ENCODE measurements around the gene WDR76.
"Not testable (repeated sequence)": the region's sequence is repeated elsewhere in the genome, so short reads cannot be mapped to it uniquely, and the experiment has no call there.

WDR76 gene

DNA sequence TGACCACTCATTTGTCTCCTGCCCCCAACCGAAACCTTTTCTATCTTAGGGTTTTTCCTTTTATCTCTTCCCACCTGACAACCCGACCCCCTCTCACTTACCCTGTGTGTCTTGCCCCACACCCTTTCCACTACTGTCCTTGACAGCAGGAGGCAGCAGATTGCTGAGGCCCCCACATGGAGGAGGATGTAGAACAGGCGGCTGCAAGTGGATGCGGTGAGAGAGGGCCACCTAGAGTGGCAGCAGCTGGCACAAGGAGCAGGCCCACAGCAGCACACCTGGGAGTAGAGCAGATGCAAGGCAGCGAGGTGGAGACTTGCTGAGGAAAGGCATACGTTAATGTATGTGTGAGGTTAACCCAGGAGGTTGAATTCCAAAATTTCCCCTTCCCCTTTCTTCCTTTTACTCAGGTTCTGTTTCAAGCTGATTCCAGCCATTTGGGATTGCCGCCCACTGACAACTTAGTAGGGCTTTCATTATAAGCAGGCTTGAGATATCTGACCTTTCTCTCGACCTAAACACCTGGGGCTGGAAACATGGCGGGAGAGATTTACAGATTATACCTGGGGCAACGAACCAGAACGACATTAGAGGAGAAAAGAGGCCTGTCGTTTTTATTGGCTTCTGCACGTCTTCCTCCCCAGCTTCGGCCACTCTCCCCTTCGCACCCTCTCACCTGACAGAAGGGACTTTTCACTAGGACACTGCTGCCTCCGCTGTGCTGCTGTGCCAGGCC is 27.4 kb upstream of the WDR76 start:
- Histone ChIP-seq H3K27me3 (replicated peaks in 2 of 5; ENCODE audit: control insufficient read depth in 4 of 5, insufficient read depth in 5 of 5, low read length in 4 of 5) (no peaks in the 10 kb centered on the region), H3K4me3 (ENCODE audit: control insufficient read depth in 1 of 7, extremely low read depth in 1 of 7, insufficient read depth in 4 of 7, low read depth in 2 of 7, low read length in 6 of 7) (no peak overlapping the region), H3K36me3 (ENCODE audit: control insufficient read depth in 4 of 4, insufficient read depth in 4 of 4, low read length in 3 of 4) (peaks cover 19 to 68% (median 52%) of the 10 kb centered on the region in 4 experiments), H3K4me1 (ENCODE audit: control extremely low read depth in 1 of 4, control insufficient read depth in 4 of 4, insufficient read depth in 4 of 4, low read length in 3 of 4) (peaks cover 8 to 19% (median 14%) of the 10 kb centered on the region in 4 experiments), H3K27ac (ENCODE audit: insufficient read depth in 1 of 2, low read depth in 1 of 2, low read length in 2 of 2, poor library complexity in 1 of 2, severe bottlenecking in 2 of 2) (peak overlapping the region in 1 of 2 experiments; percentile 89), H3K9me3 (ENCODE audit: control extremely low read depth in 1 of 5, control insufficient read depth in 4 of 5, insufficient read depth in 2 of 5, low read depth in 1 of 5, low read length in 4 of 5) (no peaks in the 10 kb centered on the region)
- 99% methylated on average over 13 of the region's 16 CpGs for WGBS (ENCODE audit: insufficient coverage)
- ChIA-PET CTCF (interaction anchor here (1.6 kb wide), 1 partner anchor 22 kb away, joined by 6 read pairs; the partner anchor contains the start of gene ELL3), POLR2A (no interaction called here)
- peak in 1 of 3 donors; percentile 47 for DNase-seq

DNA sequence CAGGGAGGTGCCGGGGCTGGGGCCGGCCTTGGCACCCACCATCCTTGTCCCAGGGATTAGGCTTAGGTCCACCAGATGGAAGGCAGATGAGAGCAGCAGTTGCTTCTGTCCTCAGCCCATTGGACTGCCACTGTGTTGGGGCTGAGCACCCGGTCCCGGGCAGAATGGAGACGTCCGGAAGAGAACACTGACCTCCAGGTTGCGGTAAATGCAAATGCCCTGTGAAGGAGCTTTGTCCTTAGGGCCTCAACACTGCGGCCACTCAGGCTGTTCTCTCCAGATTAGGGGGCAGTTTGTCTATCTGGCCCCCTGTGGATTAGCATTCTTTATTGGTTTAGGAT is 26.9 kb upstream of the WDR76 start, which contains the start of gene SERINC4:
Gene SERINC4, minus strand, starts transcription at position 276 of the 341 bp plus-strand sequence. Its CDS starts 234 bp downstream, at position 42.
- no peaks in the 10 kb centered on the region for H3K27me3 ChIP-seq (replicated peaks in 2 of 5; ENCODE audit: control insufficient read depth in 4 of 5, insufficient read depth in 5 of 5, low read length in 4 of 5)
- H3K4me3 ChIP-seq (ENCODE audit: control insufficient read depth in 1 of 7, extremely low read depth in 1 of 7, insufficient read depth in 4 of 7, low read depth in 2 of 7, low read length in 6 of 7), result peak within 1 kb of the TSS; percentile 80 to 100 (median 98)
- peaks cover 8 to 17% (median 14%) of the 10 kb centered on the region in 4 experiments for H3K4me1 ChIP-seq (ENCODE audit: control extremely low read depth in 1 of 4, control insufficient read depth in 4 of 4, insufficient read depth in 4 of 4, low read length in 3 of 4)
- H3K9me3 ChIP-seq (ENCODE audit: control extremely low read depth in 1 of 5, control insufficient read depth in 4 of 5, insufficient read depth in 2 of 5, low read depth in 1 of 5, low read length in 4 of 5), result no peaks in the 10 kb centered on the region
- no peak for DNase-seq
- CTCF ChIA-PET, result interaction anchor here (1.6 kb wide), 1 partner anchor 23 kb away, joined by 6 read pairs; the partner anchor contains the start of gene ELL3
- H3K27ac ChIP-seq (ENCODE audit: insufficient read depth in 1 of 2, low read depth in 1 of 2, low read length in 2 of 2, poor library complexity in 1 of 2, severe bottlenecking in 2 of 2), result peak within 1 kb of the TSS; percentile 74 to 89
- peaks cover 20 to 68% (median 51%) of the 10 kb centered on the region in 4 experiments for H3K36me3 ChIP-seq (ENCODE audit: control insufficient read depth in 4 of 4, insufficient read depth in 4 of 4, low read length in 3 of 4)
- POLR2A ChIA-PET, result interaction anchor here (0.5 to 1.0 kb wide), 3 partner anchors 10 to 393 kb away, joined by 4 to 6 read pairs (median 6); partner anchors contain the start of gene MFAP1
- WGBS (ENCODE audit: insufficient coverage), result 97% methylated on average over 8 of the region's 8 CpGs

DNA sequence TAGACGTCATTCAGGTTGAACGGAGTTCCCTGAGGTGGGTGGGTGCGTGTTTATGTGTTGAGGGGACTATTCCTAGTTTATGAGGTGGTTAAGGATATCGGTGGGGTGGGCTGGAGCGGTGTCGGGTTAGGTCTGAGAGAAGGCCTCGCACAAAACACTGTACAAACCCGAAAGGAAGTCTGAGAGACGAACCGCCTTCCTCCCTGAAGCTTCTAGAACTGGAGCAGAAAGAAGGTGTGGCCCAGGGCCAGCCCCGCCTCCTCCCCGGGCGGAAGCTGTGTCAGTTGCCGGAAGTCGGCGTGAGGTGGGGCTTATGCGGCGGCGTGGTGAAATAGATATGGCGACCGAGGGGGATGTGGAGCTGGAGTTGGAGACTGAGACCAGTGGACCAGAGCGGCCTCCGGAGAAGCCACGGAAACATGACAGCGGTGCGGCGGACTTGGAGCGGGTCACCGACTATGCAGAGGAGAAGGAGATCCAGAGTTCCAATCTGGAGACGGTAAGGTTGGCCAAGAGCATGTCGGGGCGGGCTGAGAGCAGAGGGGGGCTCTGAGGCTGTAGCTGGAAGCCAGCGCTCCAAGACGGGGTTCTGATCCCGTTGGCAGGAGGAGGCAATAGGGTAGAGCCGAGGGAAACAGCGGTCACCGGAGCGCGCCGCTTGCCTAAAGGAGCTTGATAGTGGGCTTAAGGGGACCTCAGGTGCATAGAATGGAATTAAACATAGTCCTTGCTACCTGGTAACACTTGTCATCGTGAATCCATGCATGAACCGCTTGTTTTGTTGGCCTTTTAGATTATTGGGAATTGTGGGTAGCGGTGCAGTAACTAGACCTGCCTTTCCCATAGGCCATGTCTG is 26.3 kb upstream of the WDR76 start, which contains the start of gene HYPK:
Gene HYPK, plus strand, starts transcription at position 314 of the 856 bp plus-strand sequence. Its CDS starts 24 bp downstream, at position 338.
- Histone ChIP-seq H3K27ac (ENCODE audit: insufficient read depth in 1 of 2, low read depth in 1 of 2, low read length in 2 of 2, poor library complexity in 1 of 2, severe bottlenecking in 2 of 2) (peak within 1 kb of the TSS; percentile 74 to 89), H3K27me3 (replicated peaks in 2 of 5; ENCODE audit: control insufficient read depth in 4 of 5, insufficient read depth in 5 of 5, low read length in 4 of 5) (no peaks in the 10 kb centered on the region), H3K9me3 (ENCODE audit: control extremely low read depth in 1 of 5, control insufficient read depth in 4 of 5, insufficient read depth in 2 of 5, low read depth in 1 of 5, low read length in 4 of 5) (no peaks in the 10 kb centered on the region), H3K4me3 (ENCODE audit: control insufficient read depth in 1 of 7, extremely low read depth in 1 of 7, insufficient read depth in 4 of 7, low read depth in 2 of 7, low read length in 6 of 7) (peak within 1 kb of the TSS; percentile 80 to 100 (median 98)), H3K36me3 (ENCODE audit: control insufficient read depth in 4 of 4, insufficient read depth in 4 of 4, low read length in 3 of 4) (peaks cover 20 to 68% (median 48%) of the 10 kb centered on the region in 4 experiments), H3K4me1 (ENCODE audit: control extremely low read depth in 1 of 4, control insufficient read depth in 4 of 4, insufficient read depth in 4 of 4, low read length in 3 of 4) (peaks cover 8 to 15% (median 14%) of the 10 kb centered on the region in 4 experiments)
- POLR2A ChIA-PET, result interaction anchor here (0.5 to 1.0 kb wide), 3 partner anchors 10 to 392 kb away, joined by 4 to 6 read pairs (median 6); partner anchors contain the start of gene MFAP1
- DNase-seq, result peak; percentile 90 to 95 (median 94)
- CTCF ChIA-PET, result interaction anchor here (0.9 to 1.6 kb wide), 4 partner anchors 10 to 24 kb away, joined by 3 to 6 read pairs (median 4); partner anchors contain the start of genes ELL3 and MFAP1
- WGBS (ENCODE audit: insufficient coverage), result 9% methylated on average over 39 of the region's 44 CpGs

DNA sequence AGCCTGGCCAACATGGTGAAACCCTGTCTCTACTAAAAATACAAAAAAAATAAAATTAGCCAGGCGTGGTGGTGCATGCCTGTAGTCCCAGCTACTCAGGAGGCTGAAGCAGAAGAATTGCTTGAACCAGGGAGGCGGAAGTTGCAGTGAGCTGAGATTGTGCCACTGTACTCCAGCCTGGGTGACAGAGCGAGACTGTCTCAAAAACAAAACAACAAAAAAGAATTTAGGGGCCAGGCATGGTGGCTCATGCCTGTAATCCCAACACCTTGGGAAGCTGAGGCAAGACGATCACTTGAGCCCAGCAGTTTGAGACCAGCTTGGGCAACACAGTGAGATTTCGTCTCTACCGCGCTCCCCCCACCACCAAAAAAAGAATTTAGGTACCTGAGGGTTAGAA is 24.1 kb upstream of the WDR76 start:
- H3K4me3 ChIP-seq (ENCODE audit: control insufficient read depth in 1 of 7, extremely low read depth in 1 of 7, insufficient read depth in 4 of 7, low read depth in 2 of 7, low read length in 6 of 7); POLR2A ChIA-PET; H3K9me3 ChIP-seq (ENCODE audit: control extremely low read depth in 1 of 5, control insufficient read depth in 4 of 5, insufficient read depth in 2 of 5, low read depth in 1 of 5, low read length in 4 of 5); H3K27me3 ChIP-seq (replicated peaks in 2 of 5; ENCODE audit: control insufficient read depth in 4 of 5, insufficient read depth in 5 of 5, low read length in 4 of 5); DNase-seq; H3K27ac ChIP-seq (ENCODE audit: insufficient read depth in 1 of 2, low read depth in 1 of 2, low read length in 2 of 2, poor library complexity in 1 of 2, severe bottlenecking in 2 of 2): not testable (repeated sequence)
- 100% methylated on average over 3 of the region's 7 CpGs for WGBS (ENCODE audit: insufficient coverage)
- H3K36me3 ChIP-seq (ENCODE audit: control insufficient read depth in 4 of 4, insufficient read depth in 4 of 4, low read length in 3 of 4), result peaks cover 14 to 65% (median 44%) of the 10 kb centered on the region in 4 experiments
- CTCF ChIA-PET, result interaction anchor here (0.7 to 1.9 kb wide), 2 partner anchors 10 to 14 kb away, joined by 3 to 4 read pairs; partner anchors contain the start of gene SERF2
- peaks cover 8 to 15% (median 14%) of the 10 kb centered on the region in 4 experiments for H3K4me1 ChIP-seq (ENCODE audit: control extremely low read depth in 1 of 4, control insufficient read depth in 4 of 4, insufficient read depth in 4 of 4, low read length in 3 of 4)

DNA sequence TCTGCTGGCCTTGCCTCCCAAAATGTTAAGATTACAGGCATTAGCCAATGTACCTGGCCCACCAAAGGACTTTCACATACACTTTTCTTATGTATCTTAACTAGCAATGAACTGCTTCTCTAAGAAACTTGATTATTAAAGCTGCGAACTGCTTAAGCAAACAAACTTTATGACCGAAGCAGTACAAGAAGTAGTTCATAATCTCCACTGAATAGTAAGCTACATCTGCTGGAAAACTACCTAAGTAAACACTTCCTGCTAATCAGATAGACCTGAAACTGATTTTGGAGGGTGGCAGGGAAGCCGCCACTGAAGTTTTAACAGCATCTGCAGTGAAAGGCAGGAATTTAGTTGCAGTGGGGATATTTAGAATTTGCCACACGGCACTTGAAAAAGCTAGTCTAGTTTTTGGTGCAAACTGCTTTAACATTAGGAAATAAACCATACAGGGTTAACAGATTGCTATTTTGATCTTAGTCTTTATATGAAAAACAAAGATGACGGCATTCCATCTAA is 18.3 kb upstream of the WDR76 start:
- no peak overlapping the region for H3K27ac ChIP-seq (ENCODE audit: insufficient read depth in 1 of 2, low read depth in 1 of 2, low read length in 2 of 2, poor library complexity in 1 of 2, severe bottlenecking in 2 of 2)
- POLR2A ChIA-PET, result no interaction called here

DNA sequence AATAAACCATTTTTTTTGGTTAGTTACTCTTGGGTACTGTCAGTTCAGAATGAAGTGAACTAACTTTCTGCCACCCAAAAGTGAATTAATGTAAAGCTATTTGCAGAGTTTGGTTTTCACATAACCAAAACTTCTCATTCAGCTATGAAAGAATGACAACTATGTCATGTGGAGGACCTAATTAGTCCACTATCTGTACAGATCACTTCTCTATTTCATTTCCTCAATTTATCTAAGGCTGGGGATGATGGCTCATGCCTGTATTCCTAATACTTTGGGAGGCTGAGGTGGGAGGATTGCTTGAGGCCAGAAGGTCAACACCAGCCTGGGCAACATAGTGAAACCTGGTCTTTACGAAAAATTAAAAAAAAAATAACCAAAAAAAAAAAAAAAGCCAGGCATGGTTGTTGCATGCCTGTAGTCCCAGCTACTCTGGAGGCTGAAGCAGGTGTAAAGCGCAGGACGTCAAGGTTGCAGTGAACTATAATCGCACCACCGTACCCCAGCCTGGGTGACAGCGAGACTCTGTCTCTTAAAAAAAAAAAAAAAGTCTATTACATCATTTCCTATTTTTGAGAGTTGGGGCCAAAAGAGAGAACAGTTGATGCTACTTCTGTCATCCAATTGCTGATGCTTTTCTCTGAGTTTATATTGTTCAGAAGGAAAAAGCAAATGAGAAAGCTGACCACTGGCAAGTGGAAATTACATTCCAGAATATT is 17.7 kb upstream of the WDR76 start:
- DNase-seq, result no peak
- peaks cover 0 to 3% (median 0%) of the 10 kb centered on the region in 4 experiments for H3K4me1 ChIP-seq (ENCODE audit: control extremely low read depth in 1 of 4, control insufficient read depth in 4 of 4, insufficient read depth in 4 of 4, low read length in 3 of 4)
- WGBS (ENCODE audit: insufficient coverage), result 100% methylated on average over 5 of the region's 6 CpGs
- H3K36me3 ChIP-seq (ENCODE audit: control insufficient read depth in 4 of 4, insufficient read depth in 4 of 4, low read length in 3 of 4), result peaks cover 21 to 88% (median 57%) of the 10 kb centered on the region in 4 experiments
- CTCF ChIA-PET, result interaction anchor here (0.6 to 1.1 kb wide), 2 partner anchors 13 kb away, joined by 3 to 6 read pairs; no protein-coding TSS in a partner anchor
- no peaks in the 10 kb centered on the region for H3K9me3 ChIP-seq (ENCODE audit: control extremely low read depth in 1 of 5, control insufficient read depth in 4 of 5, insufficient read depth in 2 of 5, low read depth in 1 of 5, low read length in 4 of 5)
- no peaks in the 10 kb centered on the region for H3K27me3 ChIP-seq (replicated peaks in 2 of 5; ENCODE audit: control insufficient read depth in 4 of 5, insufficient read depth in 5 of 5, low read length in 4 of 5)
- H3K4me3 ChIP-seq (ENCODE audit: control insufficient read depth in 1 of 7, extremely low read depth in 1 of 7, insufficient read depth in 4 of 7, low read depth in 2 of 7, low read length in 6 of 7), result no peak overlapping the region
- no peak overlapping the region for H3K27ac ChIP-seq (ENCODE audit: insufficient read depth in 1 of 2, low read depth in 1 of 2, low read length in 2 of 2, poor library complexity in 1 of 2, severe bottlenecking in 2 of 2)
- POLR2A ChIA-PET, result no interaction called here

More for the DNA sequence above, 18.3 kb upstream of the WDR76 start:
- Histone ChIP-seq H3K36me3 (ENCODE audit: control insufficient read depth in 4 of 4, insufficient read depth in 4 of 4, low read length in 3 of 4) (peaks cover 20 to 87% (median 55%) of the 10 kb centered on the region in 4 experiments), H3K27me3 (replicated peaks in 2 of 5; ENCODE audit: control insufficient read depth in 4 of 5, insufficient read depth in 5 of 5, low read length in 4 of 5) (no peaks in the 10 kb centered on the region), H3K4me3 (ENCODE audit: control insufficient read depth in 1 of 7, extremely low read depth in 1 of 7, insufficient read depth in 4 of 7, low read depth in 2 of 7, low read length in 6 of 7) (no peak overlapping the region), H3K4me1 (ENCODE audit: control extremely low read depth in 1 of 4, control insufficient read depth in 4 of 4, insufficient read depth in 4 of 4, low read length in 3 of 4) (peaks cover 0 to 3% (median 0%) of the 10 kb centered on the region in 4 experiments), H3K9me3 (ENCODE audit: control extremely low read depth in 1 of 5, control insufficient read depth in 4 of 5, insufficient read depth in 2 of 5, low read depth in 1 of 5, low read length in 4 of 5) (no peaks in the 10 kb centered on the region)
- CTCF ChIA-PET, result interaction anchor here (0.6 to 1.1 kb wide), 2 partner anchors 13 to 14 kb away, joined by 3 to 6 read pairs; no protein-coding TSS in a partner anchor
- no peak for DNase-seq
- WGBS (ENCODE audit: insufficient coverage), result 100% methylated on average over 1 of the region's 5 CpGs

All from common myeloid progenitor, CD34-positive (primary cell).